Liver (tissue), 9 donors: ENCODE measurements around the gene ANKRD1. TPM values are rescaled to one million over a fixed set of nuclear protein-coding genes. Genes with fewer than 3 reads are reported as not detected.

Source experiments
- DNase-seq: peaks from one replicate; pipeline ENCODE4 v3.0.0-alpha.2; 2017; ENCODE audit warnings: low spot score
- H3K27ac ChIP-seq, 2 donors: one replicate each; pipeline ENCODE4 v1.7.0; 2013; ENCODE audit warnings: inconsistent platforms in 2 of 2, low read length in 2 of 2, control low read depth in 1 of 2, low read depth in 1 of 2, mild to moderate bottlenecking in 1 of 2
- H3K27me3 ChIP-seq, 4 donors: one replicate each; pipeline versions ENCODE4 v1.6.1 to v1.7.0; 2013; ENCODE audit warnings: low read length in 3 of 4, inconsistent platforms in 1 of 4, mild to moderate bottlenecking in 1 of 4, moderate library complexity in 1 of 4; ENCODE audit not compliant: control insufficient read depth in 4 of 4, insufficient read depth in 4 of 4
- H3K36me3 ChIP-seq, 4 donors: one replicate each; pipeline versions ENCODE4 v1.6.1 to v1.7.0; 2013; ENCODE audit warnings: low read length in 3 of 4, mild to moderate bottlenecking in 3 of 4, low read depth in 1 of 4, moderate library complexity in 1 of 4; ENCODE audit not compliant: control insufficient read depth in 4 of 4, insufficient read depth in 3 of 4
- H3K4me1 ChIP-seq, 4 donors: one replicate each; pipeline versions ENCODE4 v1.6.1 to v1.7.0; 2013; ENCODE audit warnings: low read length in 3 of 4, mild to moderate bottlenecking in 3 of 4, moderate library complexity in 1 of 4; ENCODE audit not compliant: control insufficient read depth in 4 of 4, insufficient read depth in 4 of 4
- H3K4me3 ChIP-seq, 3 donors: one replicate each; pipeline versions ENCODE4 v1.6.1 to v1.7.0; 2013; ENCODE audit warnings: low read length in 3 of 3, control low read depth in 1 of 3, low read depth in 1 of 3, mild to moderate bottlenecking in 1 of 3
- H3K9ac ChIP-seq, 2 donors: one replicate each; pipeline ENCODE4 v1.7.0; 2013; ENCODE audit warnings: low read length in 2 of 2, mild to moderate bottlenecking in 2 of 2, moderate library complexity in 2 of 2, control low read depth in 1 of 2, low read depth in 1 of 2
- H3K9me3 ChIP-seq, 4 donors: one replicate each; pipeline versions ENCODE4 v1.6.1 to v1.7.0; 2013; ENCODE audit warnings: low read length in 3 of 4; ENCODE audit not compliant: control insufficient read depth in 4 of 4
- GABPA ChIP-seq, 2 donors: IDR thresholded peaks in 1 of 2; conservative IDR thresholded peaks in 1 of 2; 2 replicates each; pipeline ENCODE4 v1.6.1; 2016; ENCODE audit warnings: antibody characterized with exemption in 2 of 2, mild to moderate bottlenecking in 1 of 2, moderate library complexity in 1 of 2
- NR2F2 ChIP-seq: IDR thresholded peaks from 2 replicates; pipeline ENCODE4 v1.6.1; 2016; ENCODE audit warnings: antibody characterized with exemption
- RAD21 ChIP-seq, 2 donors: IDR thresholded peaks; 2 replicates each; pipeline ENCODE4 v1.6.1; 2016; ENCODE audit warnings: antibody characterized with exemption in 2 of 2, mild to moderate bottlenecking in 2 of 2
- SP1 ChIP-seq: IDR thresholded peaks from 2 replicates; pipeline ENCODE4 v1.6.1; 2018; ENCODE audit warnings: antibody characterized with exemption, mild to moderate bottlenecking
- TAF1 ChIP-seq: conservative IDR thresholded peaks from 2 replicates; pipeline ENCODE4 v1.6.1; 2016; ENCODE audit warnings: antibody characterized with exemption, mild to moderate bottlenecking
- YY1 ChIP-seq: IDR thresholded peaks from 2 replicates; pipeline ENCODE4 v1.6.1; 2016; ENCODE audit warnings: antibody characterized with exemption, mild to moderate bottlenecking
- WGBS: extraction: QIAGEN DNeasy Blood & Tissue Kit; methylation state at CpG from one replicate; pipeline ENCODE4 v1.1.7; 2013; 5-methylcytosine and 5-hydroxymethylcytosine counted together
- polyA plus RNA-seq, 2 donors: library from polyadenylated mRNA; stranded (reverse) in 1 of 2; unstranded in 1 of 2; fragments of 200-250 nt in 1 of 2; fragments of >200 nt in 1 of 2; fragmentation: Nextera tagmentation in 1 of 2; extraction: Ambion mirVana in 1 of 2; gene quantifications; one replicate each; pipeline versions ENCODE4 v1.2.1 to v1.2.3, GENCODE V29; 2013 to 2015
- total RNA-seq, 2 donors: library from RNA; depleted of rRNA; stranded (reverse); fragments of >200 nt; gene quantifications; one replicate each; pipeline ENCODE4 v1.2.3, GENCODE V29; 2014
- TF ChIP-seq, protein P1 (sequence below): fragments of 150-350 bp; IDR thresholded peaks from 2 replicates; pipeline ENCODE4 v1.5.1; 2017; ENCODE audit warnings: improper control_type of control experiment, low read depth, low read length; ENCODE audit not compliant: missing input control
- TF ChIP-seq, protein P2 (sequence below): IDR thresholded peaks from 2 replicates; pipeline ENCODE4 v1.6.1; 2016; ENCODE audit warnings: antibody characterized with exemption
- TF ChIP-seq, protein P3 (sequence below): IDR thresholded peaks from 2 replicates; pipeline ENCODE4 v1.6.1; 2016; ENCODE audit warnings: antibody characterized with exemption, mild to moderate bottlenecking
- TF ChIP-seq, protein P4 (sequence below): IDR thresholded peaks from 2 replicates; pipeline ENCODE4 v1.6.1; 2016; ENCODE audit warnings: antibody characterized with exemption
- donor health status: healthy.
- donor health status: healthy.
- donor health status: healthy.
- donor health status: healthy.
- donor health status: healthy.

ANKRD1 gene
- total and polyA plus RNA-seq, 4 donors = 0.16 to 0.25 TPM; not detected in 2

DNA sequence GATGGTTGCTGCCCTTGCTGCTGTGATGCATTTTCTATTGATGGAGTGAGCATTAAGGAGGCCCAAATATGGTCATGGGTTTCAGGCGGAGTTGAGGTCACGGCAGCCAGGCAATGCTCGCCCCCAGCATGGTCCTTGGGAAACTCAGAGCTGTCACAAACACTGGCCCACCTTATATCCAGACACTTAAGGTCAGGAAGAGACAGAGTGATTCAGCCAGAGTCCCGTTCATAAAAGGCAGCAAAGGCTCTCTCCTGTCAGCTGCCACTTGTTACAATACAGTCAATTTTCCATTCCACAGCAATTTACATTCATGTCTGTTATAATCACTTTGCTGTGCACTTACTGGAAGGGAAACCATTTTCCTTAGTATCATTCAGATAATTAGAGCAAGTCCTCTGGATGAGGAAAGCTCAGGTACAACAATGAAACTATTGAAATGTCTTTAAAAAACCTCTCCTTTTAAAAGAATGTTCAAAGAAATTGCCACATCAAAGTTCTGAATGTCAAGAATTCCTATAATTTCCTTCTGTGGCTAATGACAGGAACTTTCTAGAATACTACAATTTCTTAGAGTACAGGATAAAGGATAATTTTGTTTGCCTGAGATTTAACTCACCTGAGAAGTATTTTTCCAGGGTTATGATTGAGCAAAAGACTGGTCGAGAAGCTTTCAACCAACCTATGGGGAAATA is 14.8 kb upstream of the ANKRD1 start (continued):
- TF ChIP-seq, protein P1, sequence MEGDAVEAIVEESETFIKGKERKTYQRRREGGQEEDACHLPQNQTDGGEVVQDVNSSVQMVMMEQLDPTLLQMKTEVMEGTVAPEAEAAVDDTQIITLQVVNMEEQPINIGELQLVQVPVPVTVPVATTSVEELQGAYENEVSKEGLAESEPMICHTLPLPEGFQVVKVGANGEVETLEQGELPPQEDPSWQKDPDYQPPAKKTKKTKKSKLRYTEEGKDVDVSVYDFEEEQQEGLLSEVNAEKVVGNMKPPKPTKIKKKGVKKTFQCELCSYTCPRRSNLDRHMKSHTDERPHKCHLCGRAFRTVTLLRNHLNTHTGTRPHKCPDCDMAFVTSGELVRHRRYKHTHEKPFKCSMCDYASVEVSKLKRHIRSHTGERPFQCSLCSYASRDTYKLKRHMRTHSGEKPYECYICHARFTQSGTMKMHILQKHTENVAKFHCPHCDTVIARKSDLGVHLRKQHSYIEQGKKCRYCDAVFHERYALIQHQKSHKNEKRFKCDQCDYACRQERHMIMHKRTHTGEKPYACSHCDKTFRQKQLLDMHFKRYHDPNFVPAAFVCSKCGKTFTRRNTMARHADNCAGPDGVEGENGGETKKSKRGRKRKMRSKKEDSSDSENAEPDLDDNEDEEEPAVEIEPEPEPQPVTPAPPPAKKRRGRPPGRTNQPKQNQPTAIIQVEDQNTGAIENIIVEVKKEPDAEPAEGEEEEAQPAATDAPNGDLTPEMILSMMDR = no peak
- TF ChIP-seq, protein P2, sequence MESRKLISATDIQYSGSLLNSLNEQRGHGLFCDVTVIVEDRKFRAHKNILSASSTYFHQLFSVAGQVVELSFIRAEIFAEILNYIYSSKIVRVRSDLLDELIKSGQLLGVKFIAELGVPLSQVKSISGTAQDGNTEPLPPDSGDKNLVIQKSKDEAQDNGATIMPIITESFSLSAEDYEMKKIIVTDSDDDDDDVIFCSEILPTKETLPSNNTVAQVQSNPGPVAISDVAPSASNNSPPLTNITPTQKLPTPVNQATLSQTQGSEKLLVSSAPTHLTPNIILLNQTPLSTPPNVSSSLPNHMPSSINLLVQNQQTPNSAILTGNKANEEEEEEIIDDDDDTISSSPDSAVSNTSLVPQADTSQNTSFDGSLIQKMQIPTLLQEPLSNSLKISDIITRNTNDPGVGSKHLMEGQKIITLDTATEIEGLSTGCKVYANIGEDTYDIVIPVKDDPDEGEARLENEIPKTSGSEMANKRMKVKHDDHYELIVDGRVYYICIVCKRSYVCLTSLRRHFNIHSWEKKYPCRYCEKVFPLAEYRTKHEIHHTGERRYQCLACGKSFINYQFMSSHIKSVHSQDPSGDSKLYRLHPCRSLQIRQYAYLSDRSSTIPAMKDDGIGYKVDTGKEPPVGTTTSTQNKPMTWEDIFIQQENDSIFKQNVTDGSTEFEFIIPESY = no peak

DNA sequence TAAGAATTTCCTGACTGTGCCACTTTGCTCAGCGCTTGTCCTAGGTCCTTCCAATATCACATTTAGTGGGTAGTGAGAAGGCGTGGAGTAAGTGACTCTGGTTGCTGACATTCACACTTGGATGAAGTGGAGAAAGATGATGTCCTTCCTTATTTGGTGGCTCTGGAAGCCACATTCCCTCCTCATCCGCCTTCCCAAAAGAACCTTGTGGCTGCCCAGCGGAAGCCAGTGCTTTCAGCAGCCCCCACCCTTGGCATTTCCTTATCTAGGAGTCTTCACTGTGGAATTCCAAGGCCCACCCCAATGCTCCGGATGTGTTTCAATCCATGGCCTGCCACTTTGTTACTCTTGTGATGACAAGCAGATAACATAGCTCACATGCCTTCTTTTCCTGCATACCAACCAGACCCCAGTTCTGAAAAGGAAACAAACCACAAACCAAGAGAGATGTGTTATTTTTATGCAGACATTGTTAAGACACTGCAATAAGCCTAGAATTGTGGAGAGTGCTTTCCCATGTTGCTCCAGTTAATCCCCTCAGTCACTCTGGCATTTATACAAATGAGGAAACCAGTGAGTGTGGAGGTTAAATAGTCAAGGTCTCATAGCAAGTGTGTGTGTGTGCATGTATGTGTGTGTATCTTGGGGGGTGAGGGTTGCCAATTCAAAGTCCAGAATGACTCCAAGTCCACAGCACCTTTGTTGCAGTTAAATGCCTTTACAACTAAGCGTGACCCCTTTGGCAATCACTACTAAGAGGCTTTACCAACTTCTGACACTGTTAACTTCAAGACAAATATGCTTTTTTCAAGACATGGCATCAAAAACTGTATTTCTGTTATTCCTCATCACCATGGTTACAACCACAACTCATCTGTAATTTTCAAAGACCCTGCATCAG is 10.3 kb upstream of the ANKRD1 start:
- no peak for DNase-seq
- no peaks in the 10 kb centered on the region for H3K27me3 ChIP-seq
- H3K36me3 ChIP-seq = no peaks in the 10 kb centered on the region
- no peak overlapping the region for H3K4me3 ChIP-seq
- H3K9me3 ChIP-seq = no peaks in the 10 kb centered on the region
- WGBS = 57% methylated on average over 6 of the region's 6 CpGs
- no peak overlapping the region for H3K27ac ChIP-seq
- H3K9ac ChIP-seq = no peak overlapping the region
- TF ChIP-seq TAF1 (no peak), RAD21 (IDR thresholded peaks at IDR 0.05) (no peak), YY1 (peak; percentile 22), GABPA (IDR thresholded peaks at IDR 0.05 in 1 of 2, conservative IDR thresholded peaks at IDR 0.05 in 1 of 2) (peak; percentile 35 to 40), NR2F2 (peak; percentile 90), SP1 (peak; percentile 39)
- TF ChIP-seq, protein P3, sequence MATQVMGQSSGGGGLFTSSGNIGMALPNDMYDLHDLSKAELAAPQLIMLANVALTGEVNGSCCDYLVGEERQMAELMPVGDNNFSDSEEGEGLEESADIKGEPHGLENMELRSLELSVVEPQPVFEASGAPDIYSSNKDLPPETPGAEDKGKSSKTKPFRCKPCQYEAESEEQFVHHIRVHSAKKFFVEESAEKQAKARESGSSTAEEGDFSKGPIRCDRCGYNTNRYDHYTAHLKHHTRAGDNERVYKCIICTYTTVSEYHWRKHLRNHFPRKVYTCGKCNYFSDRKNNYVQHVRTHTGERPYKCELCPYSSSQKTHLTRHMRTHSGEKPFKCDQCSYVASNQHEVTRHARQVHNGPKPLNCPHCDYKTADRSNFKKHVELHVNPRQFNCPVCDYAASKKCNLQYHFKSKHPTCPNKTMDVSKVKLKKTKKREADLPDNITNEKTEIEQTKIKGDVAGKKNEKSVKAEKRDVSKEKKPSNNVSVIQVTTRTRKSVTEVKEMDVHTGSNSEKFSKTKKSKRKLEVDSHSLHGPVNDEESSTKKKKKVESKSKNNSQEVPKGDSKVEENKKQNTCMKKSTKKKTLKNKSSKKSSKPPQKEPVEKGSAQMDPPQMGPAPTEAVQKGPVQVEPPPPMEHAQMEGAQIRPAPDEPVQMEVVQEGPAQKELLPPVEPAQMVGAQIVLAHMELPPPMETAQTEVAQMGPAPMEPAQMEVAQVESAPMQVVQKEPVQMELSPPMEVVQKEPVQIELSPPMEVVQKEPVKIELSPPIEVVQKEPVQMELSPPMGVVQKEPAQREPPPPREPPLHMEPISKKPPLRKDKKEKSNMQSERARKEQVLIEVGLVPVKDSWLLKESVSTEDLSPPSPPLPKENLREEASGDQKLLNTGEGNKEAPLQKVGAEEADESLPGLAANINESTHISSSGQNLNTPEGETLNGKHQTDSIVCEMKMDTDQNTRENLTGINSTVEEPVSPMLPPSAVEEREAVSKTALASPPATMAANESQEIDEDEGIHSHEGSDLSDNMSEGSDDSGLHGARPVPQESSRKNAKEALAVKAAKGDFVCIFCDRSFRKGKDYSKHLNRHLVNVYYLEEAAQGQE = peak; percentile 12
- TF ChIP-seq, protein P4, sequence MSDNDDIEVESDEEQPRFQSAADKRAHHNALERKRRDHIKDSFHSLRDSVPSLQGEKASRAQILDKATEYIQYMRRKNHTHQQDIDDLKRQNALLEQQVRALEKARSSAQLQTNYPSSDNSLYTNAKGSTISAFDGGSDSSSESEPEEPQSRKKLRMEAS = no peak
- H3K4me1 ChIP-seq = peaks cover 0 to 3% (median 0%) of the 10 kb centered on the region in 4 donors
